K562 (cell line): Measurements from ENCODE around the gene RGS3.

Experiments used
- ERF ChIP-seq: fragments of 450-650 bp; formaldehyde crosslinking; IDR thresholded peaks from 2 replicates; pipeline ENCODE4 v1.4.0; 2020; ENCODE audit warnings: mild to moderate bottlenecking, mixed read lengths
- ESRRB ChIP-seq: fragments of 250-450 bp; sonication (Bioruptor Pico); IDR thresholded peaks from 2 replicates; pipeline ENCODE4 v1.5.0; 2020; ENCODE audit warnings: mild to moderate bottlenecking, moderate library complexity, borderline replicate concordance
- FOXM1 ChIP-seq, 2 experiments: fragments of 450-650 bp in 1 of 2; sonication (generic) in 1 of 2; formaldehyde crosslinking in 1 of 2; IDR thresholded peaks; 2 replicates each; pipeline versions ENCODE4 v1.6.1 to v1.9.0; 2017 to 2022; ENCODE audit warnings: low read depth in 2 of 2, mild to moderate bottlenecking in 2 of 2, missing genetic modification reagents in 1 of 2, moderate library complexity in 1 of 2
- HNRNPL ChIP-seq: fragments of 200-400 bp; formaldehyde crosslinking; IDR thresholded peaks from 2 replicates; pipeline ENCODE4 v1.6.1; 2017; ENCODE audit warnings: low read depth, mild to moderate bottlenecking, low read length
- MYC ChIP-seq, 2 experiments: fragments of 250-450 bp in 1 of 2; sonication (Bioruptor Pico) in 1 of 2; IDR thresholded peaks; 2 replicates each; pipeline versions ENCODE4 v1.5.1 to v1.6.1; 2012 to 2021; ENCODE audit warnings: low read depth in 2 of 2, borderline replicate concordance in 1 of 2, improper control_type of control experiment in 1 of 2, low read length in 1 of 2, mild to moderate bottlenecking in 1 of 2, moderate library complexity in 1 of 2
- SIN3B ChIP-seq: fragments of 450-650 bp; IDR thresholded peaks from 2 replicates; pipeline ENCODE4 v1.6.1; 2017; ENCODE audit warnings: low read depth, mild to moderate bottlenecking, moderate library complexity
- ZBTB11 ChIP-seq, 3 experiments: fragments of 200-800 bp in 1 of 3; fragments of 250-450 bp in 1 of 3; fragments of 450-650 bp in 1 of 3; sonication (Bioruptor Pico) in 1 of 3; sonication (Bioruptor generic) in 1 of 3; formaldehyde crosslinking in 1 of 3; IDR thresholded peaks; 2 replicates each; pipeline versions ENCODE4 v1.6.1 to v1.8.0; 2016 to 2022; ENCODE audit warnings: mild to moderate bottlenecking in 2 of 3, missing genetic modification characterization in 2 of 3, missing compliant biosample characterization in 1 of 3, moderate library complexity in 1 of 3

GRCh38 chr9:113581865-113582697, 118.6 kb downstream of the RGS3 start:
- TF ChIP-seq ESRRB (CRISPR knock-in tag) = no peak
- TF ChIP-seq FOXM1 (IDR thresholded peaks at IDR 0.05; ENCODE audit: low read depth) = no peak
- TF ChIP-seq FOXM1 (CRISPR knock-in tag; IDR thresholded peaks at IDR 0.05; ENCODE audit: low read depth) = no peak
- no peak for TF ChIP-seq ERF (CRISPR knock-in tag)
- TF ChIP-seq MYC (IDR thresholded peaks at IDR 0.05; ENCODE audit: low read depth, low read length) = 0 out of 2 replicates have a peak, but pooled peaks have one; percentile 17
- TF ChIP-seq MYC (CRISPR knock-in tag; IDR thresholded peaks at IDR 0.05; ENCODE audit: borderline replicate concordance, low read depth) = no peak
- no peak for TF ChIP-seq SIN3B
- no peak for TF ChIP-seq HNRNPL
- no peak for TF ChIP-seq ZBTB11 (CRISPR knock-in tag; IDR thresholded peaks at IDR 0.05)
